GM18517 (cell line): ENCODE data around the gene ACTN2.

Experiments
- ATAC-seq: cut with Tn5 transposase; IDR thresholded peaks from one replicate; pipeline ENCODE4 v1.9.1; 2021; ENCODE audit warnings: mild to moderate bottlenecking, moderate library complexity; ENCODE audit not compliant: unreplicated experiment

The ACTN2 gene

GRCh38 chr1:236812334-236813030 is 126.2 kb downstream of the ACTN2 start:
- no peak for ATAC-seq
